Keratinocyte (primary cell): Measurements from ENCODE around the gene CNTNAP2. TPM values are rescaled to one million over a fixed set of nuclear protein-coding genes. Genes with fewer than 3 reads are reported as not detected.

Experiments used
- DNase-seq: peaks from one replicate; pipeline ENCODE4 v3.0.0-alpha.2; 2011; ENCODE audit warnings: low read depth, missing footprints, low spot score
- FAIRE-seq: peaks from 2 replicates; lab custom pipeline; 2011; peaks lifted over from hg19 to GRCh38; lab: Jason Lieb, UNC
- H2AFZ ChIP-seq: 2 replicates; pipeline ENCODE4 v1.6.0; 2012; ENCODE audit warnings: low read length, control low read depth, inconsistent platforms; ENCODE audit not compliant: control insufficient read depth
- H3K27ac ChIP-seq: 2 replicates; pipeline ENCODE4 v1.5.1; 2011; ENCODE audit warnings: low read length; ENCODE audit not compliant: control insufficient read depth, insufficient read depth
- H3K27me3 ChIP-seq: 3 replicates; pipeline ENCODE4 v1.6.0; 2011; ENCODE audit warnings: low read length; ENCODE audit not compliant: control insufficient read depth, insufficient read depth; ENCODE audit errors: extremely low read depth
- H3K36me3 ChIP-seq, 2 experiments: 2 replicates in 1 of 2; 3 replicates in 1 of 2; pipeline ENCODE4 v1.5.1; 2011; ENCODE audit warnings: low read length in 2 of 2, mild to moderate bottlenecking in 1 of 2; ENCODE audit not compliant: control insufficient read depth in 2 of 2, insufficient read depth in 2 of 2; ENCODE audit errors: extremely low read depth in 1 of 2
- H3K4me1 ChIP-seq: 3 replicates; pipeline ENCODE4 v1.5.1; 2011; ENCODE audit warnings: low read length; ENCODE audit not compliant: control insufficient read depth, insufficient read depth; ENCODE audit errors: extremely low read depth
- H3K4me2 ChIP-seq: 3 replicates; pipeline ENCODE4 v1.6.0; 2011; ENCODE audit warnings: low read depth, low read length; ENCODE audit not compliant: control insufficient read depth, insufficient read depth; ENCODE audit errors: extremely low read depth
- H3K4me3 ChIP-seq, 3 experiments: fragments of 200-600 bp in 1 of 3; sonication (generic) in 1 of 3; 2 replicates in 2 of 3; 3 replicates in 1 of 3; pipeline ENCODE4 v1.5.1; 2011 to 2016; ENCODE audit warnings: low read length in 3 of 3, mild to moderate bottlenecking in 3 of 3, control low read depth in 2 of 3, inconsistent platforms in 1 of 3, low read depth in 1 of 3, mixed read lengths in 1 of 3, mixed run types in 1 of 3, moderate library complexity in 1 of 3; ENCODE audit not compliant: control insufficient read depth in 2 of 3, insufficient read depth in 2 of 3; ENCODE audit errors: extremely low read depth in 1 of 3
- H3K79me2 ChIP-seq: 2 replicates; pipeline ENCODE4 v1.6.0; 2012; ENCODE audit warnings: low read length; ENCODE audit not compliant: control insufficient read depth, insufficient read depth
- H3K9ac ChIP-seq: 3 replicates; pipeline ENCODE4 v1.6.0; 2011; ENCODE audit warnings: low read length; ENCODE audit not compliant: control insufficient read depth, insufficient read depth; ENCODE audit errors: extremely low read depth
- H3K9me1 ChIP-seq: 3 replicates; pipeline ENCODE4 v1.6.0; 2011; ENCODE audit warnings: low read length; ENCODE audit not compliant: control insufficient read depth, insufficient read depth; ENCODE audit errors: extremely low read depth
- H3K9me3 ChIP-seq: 2 replicates; pipeline ENCODE4 v1.5.1; 2012; ENCODE audit warnings: low read depth, low read length; ENCODE audit not compliant: control insufficient read depth
- H4K20me1 ChIP-seq: 3 replicates; pipeline ENCODE4 v1.6.0; 2011; ENCODE audit warnings: low read length; ENCODE audit not compliant: control insufficient read depth, insufficient read depth; ENCODE audit errors: extremely low read depth
- EZH2 ChIP-seq: IDR thresholded peaks from one replicate; pipeline ENCODE4 v1.6.1; 2012; ENCODE audit warnings: inconsistent platforms, mild to moderate bottlenecking, low read length, moderate library complexity
- dilution Hi-C: fragments of 300-500 bp; cut with MboI; formaldehyde crosslinking; loops from one replicate; pipeline ENCODE4 v1.7.0; 2020; ENCODE audit warnings: low sequenced_read_pairs; ENCODE audit not compliant: extremely low pct_ligation_motif_present
- polyA plus RNA-seq, 5 experiments: library from polyadenylated mRNA; depleted of rRNA in 3 of 5; stranded (reverse) in 3 of 5; stranded (forward) in 1 of 5; unstranded in 1 of 5; fragments of >200 nt; gene quantifications; 1 replicate in 1 of 5; 2 replicates in 3 of 5; 3 replicates in 1 of 5; pipeline versions ENCODE4 v1.2.1 to v1.2.3, GENCODE V29; 2011 to 2012; ENCODE audit warnings: missing spikeins in 2 of 5, low read depth in 1 of 5, low replicate concordance in 1 of 5
- TF ChIP-seq, protein P1 (sequence below), 3 experiments: IDR thresholded peaks in 1 of 3; conservative IDR thresholded peaks in 1 of 3; optimal IDR thresholded peaks in 1 of 3; 2 replicates in 2 of 3; 3 replicates in 1 of 3; pipeline versions ENCODE3 to v1.5.1; 2011; ENCODE audit warnings: low read length in 3 of 3, mild to moderate bottlenecking in 3 of 3, moderate library complexity in 2 of 3, control low read depth in 1 of 3, inconsistent platforms in 1 of 3; ENCODE audit not compliant: insufficient read depth in 2 of 3; ENCODE audit errors: extremely low read depth in 1 of 3

The CNTNAP2 gene
- polyA plus RNA-seq, 1 donor (not counting 4 experiments of a cell fraction or from before 2014, with no cell fraction given), result 1.4 TPM

DNA sequence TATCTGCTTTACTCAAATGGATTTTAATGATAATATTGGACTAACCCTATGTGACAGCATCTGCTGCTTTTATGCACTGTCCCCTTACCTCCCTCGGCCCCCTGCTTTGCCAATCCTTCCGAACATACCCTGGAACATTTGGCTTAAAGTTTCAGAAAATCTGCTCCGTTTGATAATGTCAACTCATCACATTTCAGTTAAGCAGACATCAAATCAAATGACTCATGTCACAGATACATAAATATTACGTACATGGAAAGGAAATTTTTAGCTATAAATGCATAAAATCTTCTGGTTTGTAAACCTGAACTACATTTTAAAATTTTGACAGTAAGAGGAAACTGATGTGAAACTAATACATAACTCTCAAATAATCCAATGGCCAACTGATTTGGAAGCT is 98.2 kb downstream of the CNTNAP2 start:
- Histone ChIP-seq H3K4me1 (no peaks in the 10 kb centered on the region), H3K4me3 (no peak overlapping the region), H3K9ac (no peak overlapping the region), H2AFZ (no peak overlapping the region), H3K79me2 (no peaks in the 10 kb centered on the region), H4K20me1 (no peaks in the 10 kb centered on the region), H3K36me3 (no peaks in the 10 kb centered on the region), H3K9me3 (no peaks in the 10 kb centered on the region), H3K9me1 (no peaks in the 10 kb centered on the region), H3K4me2 (no peak overlapping the region), H3K27ac (no peak overlapping the region), H3K27me3 (no peaks in the 10 kb centered on the region)
- no peak for DNase-seq
- FAIRE-seq, result no peak
- dilution Hi-C loops, result no loop called here
- TF ChIP-seq, protein P1, sequence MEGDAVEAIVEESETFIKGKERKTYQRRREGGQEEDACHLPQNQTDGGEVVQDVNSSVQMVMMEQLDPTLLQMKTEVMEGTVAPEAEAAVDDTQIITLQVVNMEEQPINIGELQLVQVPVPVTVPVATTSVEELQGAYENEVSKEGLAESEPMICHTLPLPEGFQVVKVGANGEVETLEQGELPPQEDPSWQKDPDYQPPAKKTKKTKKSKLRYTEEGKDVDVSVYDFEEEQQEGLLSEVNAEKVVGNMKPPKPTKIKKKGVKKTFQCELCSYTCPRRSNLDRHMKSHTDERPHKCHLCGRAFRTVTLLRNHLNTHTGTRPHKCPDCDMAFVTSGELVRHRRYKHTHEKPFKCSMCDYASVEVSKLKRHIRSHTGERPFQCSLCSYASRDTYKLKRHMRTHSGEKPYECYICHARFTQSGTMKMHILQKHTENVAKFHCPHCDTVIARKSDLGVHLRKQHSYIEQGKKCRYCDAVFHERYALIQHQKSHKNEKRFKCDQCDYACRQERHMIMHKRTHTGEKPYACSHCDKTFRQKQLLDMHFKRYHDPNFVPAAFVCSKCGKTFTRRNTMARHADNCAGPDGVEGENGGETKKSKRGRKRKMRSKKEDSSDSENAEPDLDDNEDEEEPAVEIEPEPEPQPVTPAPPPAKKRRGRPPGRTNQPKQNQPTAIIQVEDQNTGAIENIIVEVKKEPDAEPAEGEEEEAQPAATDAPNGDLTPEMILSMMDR (optimal IDR thresholded peaks at IDR 0.05 in 1 of 3, IDR thresholded peaks at IDR 0.05 in 1 of 3, conservative IDR thresholded peaks at IDR 0.05 in 1 of 3; ENCODE audit: extremely low read depth in 1 of 3, insufficient read depth in 2 of 3, low read length in 3 of 3), result no peak
- no peak for TF ChIP-seq EZH2

GRCh38 chr7:146216396-146217041 is 99.9 kb downstream of the CNTNAP2 start:
- H3K9me3 ChIP-seq, result no peaks in the 10 kb centered on the region
- no peak overlapping the region for H2AFZ ChIP-seq
- H3K36me3 ChIP-seq, result no peaks in the 10 kb centered on the region
- H3K9me1 ChIP-seq, result no peaks in the 10 kb centered on the region
- no peak overlapping the region for H3K4me2 ChIP-seq
- no peak overlapping the region for H3K9ac ChIP-seq
- dilution Hi-C loops, result no loop called here
- DNase-seq (no peak), FAIRE-seq (no peak)
- no peak overlapping the region for H3K27ac ChIP-seq
- TF ChIP-seq, protein P1 (optimal IDR thresholded peaks at IDR 0.05 in 1 of 3, IDR thresholded peaks at IDR 0.05 in 1 of 3, conservative IDR thresholded peaks at IDR 0.05 in 1 of 3; ENCODE audit: extremely low read depth in 1 of 3, insufficient read depth in 2 of 3, low read length in 3 of 3), result no peak
- TF ChIP-seq EZH2, result no peak
- H4K20me1 ChIP-seq, result no peaks in the 10 kb centered on the region
- H3K4me1 ChIP-seq, result no peaks in the 10 kb centered on the region
- no peaks in the 10 kb centered on the region for H3K27me3 ChIP-seq
- H3K79me2 ChIP-seq, result no peaks in the 10 kb centered on the region
- H3K4me3 ChIP-seq, result no peak overlapping the region
